Myocyte (in vitro differentiated cells): Measurements from ENCODE around the gene CDH15. TPM values are rescaled to one million over a fixed set of nuclear protein-coding genes. Genes with fewer than 3 reads are reported as not detected.

Source experiments
- DNase-seq: peaks from one replicate; pipeline ENCODE4 v3.0.0-alpha.2; 2012; ENCODE audit warnings: low read depth
- polyA plus RNA-seq: library from polyadenylated mRNA; unstranded; fragments of >200 nt; gene quantifications from one replicate; pipeline ENCODE4 v1.2.1, GENCODE V29; 2012; ENCODE audit warnings: missing spikeins
- total RNA-seq: library from RNA; depleted of rRNA; stranded (reverse); fragments of >200 nt; gene quantifications from 2 replicates; pipeline ENCODE4 v1.2.3, GENCODE V29; 2014

The CDH15 gene
- total RNA-seq, result 251 and 418 TPM in 2 replicates
- 149 TPM for polyA plus RNA-seq

DNA sequence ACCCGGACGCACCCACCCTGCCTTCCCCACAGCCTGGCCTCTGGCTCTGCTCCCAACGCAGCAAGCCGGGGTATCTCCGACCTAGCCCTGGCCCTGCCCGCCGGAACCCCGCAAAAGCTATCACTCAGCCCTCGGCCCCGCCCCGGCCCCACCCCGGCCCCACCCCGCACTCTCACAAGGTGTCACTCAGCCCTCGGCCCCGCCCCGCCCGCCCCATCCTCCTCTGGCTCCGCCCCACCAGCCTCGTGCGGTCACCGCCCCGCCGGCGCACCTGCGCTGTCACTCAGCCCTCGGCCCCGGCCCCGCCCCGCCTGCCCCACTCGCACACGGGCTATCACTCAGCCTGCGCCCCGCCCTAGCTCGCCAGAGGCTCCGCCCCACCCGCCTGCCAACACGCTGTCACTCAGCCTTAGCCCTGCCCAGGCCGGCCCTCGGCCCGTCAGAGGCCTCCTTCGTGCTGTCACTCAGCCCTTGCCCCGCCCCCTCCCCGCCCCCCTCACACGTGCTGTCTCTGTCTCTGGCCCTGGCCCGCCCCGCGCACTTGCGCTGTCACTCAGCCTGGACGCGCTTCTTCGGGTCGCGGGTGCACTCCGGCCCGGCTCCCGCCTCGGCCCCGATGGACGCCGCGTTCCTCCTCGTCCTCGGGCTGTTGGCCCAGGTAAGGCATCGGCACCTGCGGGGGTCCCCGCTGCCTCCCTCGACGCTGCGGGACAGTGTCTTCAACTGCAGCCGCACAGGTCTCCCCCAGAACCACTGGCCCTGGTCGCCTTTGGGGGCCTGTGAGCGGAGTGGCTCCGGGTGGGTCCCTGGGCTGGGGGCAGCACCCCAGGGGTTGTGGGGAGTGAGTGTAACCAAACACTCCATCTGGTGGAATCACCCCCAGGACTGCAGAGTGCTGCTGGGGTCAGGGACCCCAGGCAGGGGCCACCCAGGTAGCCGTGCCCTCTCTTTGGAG, at the start of gene CDH15:
Gene CDH15, plus strand, starts transcription at position 533 of the 955 bp plus-strand sequence. Its CDS starts 84 bp downstream, at position 617.
- DNase-seq, result peak; percentile 99

DNA sequence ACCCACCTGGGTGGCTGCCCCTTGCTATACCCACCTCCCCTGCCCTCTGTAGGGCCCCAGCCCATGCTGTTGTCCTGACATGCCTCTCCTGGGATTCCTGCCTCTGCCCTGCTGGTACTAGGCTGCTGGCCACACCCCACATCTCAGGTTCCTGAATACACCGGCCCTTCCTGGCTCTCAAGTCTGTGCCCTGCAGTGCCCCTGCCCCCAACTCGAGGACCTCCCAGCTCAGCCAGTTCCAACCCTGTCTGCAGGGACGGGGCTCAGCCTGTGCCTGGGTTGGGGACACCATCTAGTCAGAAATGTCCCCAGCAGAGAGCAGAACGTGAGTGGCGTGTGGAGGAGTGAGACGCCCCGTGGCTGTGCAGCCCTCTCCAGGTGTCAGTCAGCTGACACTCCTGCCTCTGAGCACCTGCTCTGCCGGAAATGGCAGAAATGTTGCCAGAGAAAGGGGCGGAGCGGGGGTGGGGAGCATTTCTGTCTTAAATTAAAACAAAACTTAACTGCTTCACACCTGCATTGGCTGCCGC, 49.2 kb upstream of the CDH15 start:
- DNase-seq, result no peak

- DNase-seq, result no peak
Observed at GRCh38 chr16:89123001-89123830, 48.3 kb upstream of the CDH15 start.

- DNase-seq, result no peak
Observed at GRCh38 chr16:89123831-89124100, 47.8 kb upstream of the CDH15 start.

- no peak for DNase-seq
Observed at GRCh38 chr16:89129378-89129777, 42.2 kb upstream of the CDH15 start.

GRCh38 chr16:89130448-89130847, 41.1 kb upstream of the CDH15 start:
- no peak for DNase-seq

DNA sequence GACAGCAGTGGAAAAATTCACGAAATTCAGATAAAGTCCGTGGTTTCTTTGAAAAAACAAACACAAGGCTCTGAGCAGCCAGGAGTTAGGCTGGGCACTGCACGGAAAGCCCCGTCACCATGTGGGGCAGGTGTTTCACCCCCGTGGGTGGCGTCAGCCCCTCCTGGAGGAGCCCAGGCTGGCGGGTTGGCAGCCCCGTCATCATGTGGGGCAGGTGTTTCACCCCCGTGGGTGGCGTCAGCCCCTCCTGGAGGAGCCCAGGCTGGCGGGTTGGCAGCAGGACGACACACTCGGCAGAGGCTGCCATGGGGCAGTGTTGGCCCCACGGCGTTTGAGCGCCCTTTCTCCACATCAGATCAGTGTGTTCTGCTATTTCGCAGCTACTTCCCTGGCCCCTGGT, 39.8 kb upstream of the CDH15 start:
- DNase-seq, result no peak

DNA sequence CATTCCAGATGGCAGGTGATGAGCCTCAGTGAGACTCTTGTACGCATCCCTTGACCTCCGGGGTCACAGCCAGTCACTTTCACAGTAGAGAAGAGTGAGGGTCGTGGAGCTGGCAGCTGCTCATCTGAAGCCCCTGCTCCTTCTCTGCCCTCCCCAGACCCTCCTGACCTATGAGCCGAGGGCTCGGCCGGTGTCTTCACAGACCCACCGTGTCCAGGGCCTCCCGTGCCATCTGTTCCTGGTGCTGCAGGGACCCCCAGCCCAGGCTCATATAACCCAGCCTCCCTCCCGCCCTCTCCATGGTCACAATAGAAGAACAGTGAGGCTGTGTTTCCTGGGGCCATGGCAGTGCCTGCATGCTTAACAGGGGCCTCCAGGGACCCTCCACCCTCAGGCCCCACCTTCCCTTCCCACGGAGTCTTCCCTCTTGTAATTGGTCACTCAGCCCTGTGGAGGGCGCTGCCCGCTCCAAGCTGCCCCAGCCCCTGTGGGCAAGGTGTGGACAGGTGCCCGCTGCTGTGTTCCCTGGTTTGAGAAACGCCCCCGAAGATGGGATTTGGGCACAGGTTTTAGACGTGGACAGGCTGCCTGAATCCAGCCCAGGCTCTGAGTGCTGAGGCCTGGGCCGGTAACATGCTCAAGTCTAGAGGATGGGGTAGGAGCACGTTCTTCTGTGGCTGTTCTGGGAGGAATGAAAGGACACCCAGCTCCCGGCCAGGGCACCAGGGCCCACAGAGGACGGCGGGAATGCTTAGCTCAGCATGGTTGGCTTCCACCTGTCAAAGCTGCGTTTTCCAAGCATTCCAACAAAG, 39.1 kb upstream of the CDH15 start:
- no peak for DNase-seq

GRCh38 chr16:89133457-89134127, 38.0 kb upstream of the CDH15 start:
- DNase-seq, result no peak

GRCh38 chr16:89134269-89134668, 37.3 kb upstream of the CDH15 start:
- no peak for DNase-seq

- no peak for DNase-seq
Observed at GRCh38 chr16:89135166-89135565, 36.4 kb upstream of the CDH15 start.

DNA sequence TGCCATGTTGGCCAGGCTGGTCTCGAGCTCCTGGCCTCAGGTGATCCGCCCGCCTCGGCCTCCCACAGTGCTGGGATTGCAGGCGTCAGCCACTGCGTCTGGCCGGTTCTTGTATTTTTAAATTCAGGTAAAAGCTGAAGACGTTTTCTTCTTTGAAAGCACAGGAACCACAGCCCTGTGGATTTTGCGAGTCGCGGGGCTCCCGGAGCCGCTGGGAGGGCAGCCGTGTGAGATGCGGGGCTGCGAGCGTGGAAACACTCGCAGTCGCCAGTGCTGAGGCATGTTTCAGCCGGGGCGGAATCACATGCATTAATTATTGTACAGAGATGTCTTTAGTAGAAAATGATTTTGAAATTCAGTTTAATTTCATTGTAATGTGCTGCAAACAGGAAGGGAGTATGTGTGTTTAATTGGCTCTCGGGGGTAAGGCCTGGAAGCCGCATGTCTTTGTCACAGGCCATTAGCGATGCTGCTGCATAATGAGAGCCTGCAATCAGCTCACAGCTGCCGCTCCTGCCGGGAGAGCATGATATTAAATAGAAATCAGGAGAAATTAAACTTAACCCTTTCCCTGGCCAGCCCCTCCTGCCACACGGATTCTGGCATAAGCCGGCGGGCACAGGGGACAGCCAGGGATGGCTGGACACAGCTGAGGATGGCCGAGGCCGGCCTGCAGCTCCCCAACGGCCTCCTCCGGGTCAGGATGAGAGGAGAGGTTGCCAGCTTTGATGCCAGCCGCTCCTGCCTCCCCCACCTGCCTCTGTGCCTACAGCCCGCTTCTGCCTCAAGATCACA, 35.4 kb upstream of the CDH15 start:
- no peak for DNase-seq

GRCh38 chr16:89136931-89137330, 34.6 kb upstream of the CDH15 start:
- DNase-seq, result no peak

- no peak for DNase-seq
Observed at GRCh38 chr16:89137666-89138512, 33.7 kb upstream of the CDH15 start.

DNA sequence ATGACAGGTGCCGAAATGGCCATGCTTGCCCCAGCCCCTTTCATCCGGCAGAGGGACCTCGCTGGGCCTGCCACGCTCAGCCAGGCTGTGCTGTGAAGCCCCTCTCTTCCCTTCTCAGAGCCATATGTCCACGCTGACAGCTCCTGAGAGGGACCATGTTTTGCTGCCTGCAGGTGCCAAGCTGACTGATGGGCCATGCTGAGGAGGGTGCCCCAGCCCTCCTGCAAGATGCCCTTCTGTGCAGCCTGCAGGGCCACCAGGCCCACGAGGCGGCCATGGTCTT, 33.1 kb upstream of the CDH15 start:
- DNase-seq, result no peak

DNA sequence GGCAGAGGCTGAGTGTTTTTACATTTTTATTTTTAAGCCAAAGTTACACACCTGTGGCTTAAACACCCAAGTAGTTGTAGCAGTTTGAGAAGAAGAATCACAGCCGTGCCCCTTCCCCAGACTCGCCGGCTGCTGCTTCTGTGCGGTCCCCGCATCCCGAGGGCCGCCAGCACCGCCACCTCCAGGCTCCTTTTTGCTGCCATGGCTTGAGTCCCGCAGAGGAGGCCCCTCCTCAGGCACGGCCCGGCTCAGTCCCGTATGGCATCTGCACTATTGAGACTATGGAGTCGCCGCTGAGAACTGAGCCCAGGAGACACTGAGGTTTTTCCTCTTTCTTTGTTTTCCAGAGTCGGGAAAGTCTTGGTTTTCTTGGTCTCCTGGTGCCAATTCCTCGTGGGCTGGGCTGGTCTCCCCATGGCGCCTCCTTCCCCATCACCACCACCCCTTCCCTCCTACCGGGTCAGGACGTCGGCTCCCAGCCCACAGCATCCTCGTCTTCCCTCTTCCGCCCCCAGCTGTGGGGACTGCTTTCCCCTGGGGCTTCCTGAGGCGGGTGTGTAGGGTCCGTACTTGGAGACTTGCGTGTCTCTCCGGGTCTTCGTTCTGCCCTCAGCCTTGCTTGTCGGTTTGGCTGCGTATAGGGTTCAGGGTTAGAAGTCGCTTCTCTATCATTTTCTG, 32.6 kb upstream of the CDH15 start:
- DNase-seq, result no peak

DNA sequence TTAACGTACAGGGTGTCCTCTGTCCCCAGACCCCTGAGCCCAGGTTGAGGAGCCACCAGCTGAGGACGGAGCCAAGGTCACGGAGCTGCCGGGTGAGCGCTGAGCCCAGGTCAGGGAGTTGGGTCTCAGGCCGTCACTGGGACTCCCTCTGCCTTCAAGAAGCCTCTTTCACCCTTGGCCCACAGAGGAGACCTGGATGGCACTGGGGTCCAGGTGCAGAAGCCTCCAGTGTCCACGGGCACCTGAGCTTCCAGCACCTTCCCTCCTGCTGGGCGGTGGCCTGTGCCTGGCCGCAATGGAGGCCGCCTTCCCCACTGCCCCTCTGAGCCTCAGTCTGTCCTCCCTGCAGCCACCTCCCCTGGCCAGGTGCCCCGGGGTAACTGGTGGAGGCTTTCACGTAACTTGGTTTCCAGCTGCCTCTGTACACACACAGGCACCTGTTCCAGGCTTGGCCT, 31.6 kb upstream of the CDH15 start:
- DNase-seq, result peak; percentile 32

GRCh38 chr16:89140401-89140800, 31.1 kb upstream of the CDH15 start:
- DNase-seq, result no peak
